ELF-1 (cell line): ENCODE data around the gene PXMP2.

Experiments
- DNase-seq: peaks from one replicate; pipeline ENCODE4 v3.0.0-alpha.2; 2016; ENCODE audit warnings: low read depth, low spot score

The PXMP2 gene

DNA sequence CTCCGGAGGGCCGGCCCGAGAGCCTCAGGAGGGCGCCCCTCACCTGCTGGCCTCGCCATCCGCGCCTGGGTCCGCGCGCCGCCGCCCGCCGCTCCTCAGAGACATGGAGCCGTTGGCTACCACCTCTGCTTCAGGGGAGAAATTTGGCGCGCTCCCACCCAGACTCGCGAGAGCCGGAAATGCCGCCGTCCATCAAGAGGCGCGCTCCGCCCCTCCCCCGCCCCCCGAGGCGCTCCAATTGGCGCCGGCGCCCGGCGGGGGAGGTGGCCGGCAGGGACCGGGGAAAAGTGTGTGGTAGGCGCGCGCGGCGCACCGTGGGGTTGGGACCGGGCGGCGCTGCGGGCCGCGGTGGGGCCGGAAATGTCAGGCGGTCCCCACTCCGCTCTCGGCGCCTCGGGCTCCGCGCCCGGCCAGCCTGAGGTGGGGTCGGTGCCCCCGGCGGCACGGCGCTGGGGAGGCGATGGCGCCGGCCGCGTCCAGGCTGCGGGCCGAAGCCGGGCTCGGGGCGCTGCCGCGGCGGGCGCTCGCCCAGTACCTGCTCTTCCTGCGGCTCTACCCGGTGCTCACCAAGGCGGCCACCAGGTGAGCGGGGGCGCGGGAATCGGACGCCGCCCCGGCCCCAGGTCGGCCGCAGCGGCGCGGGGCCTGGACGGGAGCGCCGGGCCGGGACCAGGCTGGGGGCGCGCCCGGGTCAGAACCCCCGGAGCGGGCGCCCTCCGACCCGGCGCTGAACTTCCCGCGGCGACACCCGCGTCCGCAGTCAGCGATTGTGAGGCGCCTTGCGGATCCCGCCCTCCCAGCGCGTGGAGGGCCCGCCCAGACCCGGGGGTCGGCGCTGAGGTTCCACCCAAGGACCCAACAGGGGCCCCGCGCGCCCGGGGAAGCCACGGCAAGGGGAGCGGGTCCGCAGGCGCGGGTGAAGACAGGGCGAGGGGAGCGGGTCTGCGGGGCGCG lies at the start of gene PXMP2, which contains the start of gene POLE:
PXMP2 (plus strand) TSS at position 377 of the 954 bp plus-strand sequence; CDS start at position 461, 84 bp downstream.
POLE (minus strand) TSS at position 132 of the 954 bp plus-strand sequence; CDS start at position 105, 27 bp downstream.
- DNase-seq = peak; percentile 98

DNA sequence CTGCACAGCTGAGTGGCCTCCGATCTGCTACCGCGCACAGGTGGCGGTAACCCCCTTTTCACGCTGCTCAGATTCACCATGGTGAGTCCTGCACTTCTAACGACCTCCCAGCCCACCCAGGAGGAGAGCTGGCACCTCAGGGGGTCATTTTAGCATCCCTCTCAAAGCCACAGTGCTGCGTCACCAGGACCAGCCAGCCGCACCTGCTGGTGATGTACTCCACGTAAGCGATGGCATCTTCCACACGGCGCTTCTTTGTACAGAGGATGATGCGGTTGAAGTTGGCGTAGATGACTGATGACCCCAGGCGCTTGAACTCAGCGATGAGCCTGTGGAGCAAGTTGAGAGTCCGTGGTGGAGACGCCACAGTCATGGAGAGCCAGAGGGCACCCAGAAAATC lies 49.6 kb upstream of the PXMP2 start:
- no peak for DNase-seq

DNA sequence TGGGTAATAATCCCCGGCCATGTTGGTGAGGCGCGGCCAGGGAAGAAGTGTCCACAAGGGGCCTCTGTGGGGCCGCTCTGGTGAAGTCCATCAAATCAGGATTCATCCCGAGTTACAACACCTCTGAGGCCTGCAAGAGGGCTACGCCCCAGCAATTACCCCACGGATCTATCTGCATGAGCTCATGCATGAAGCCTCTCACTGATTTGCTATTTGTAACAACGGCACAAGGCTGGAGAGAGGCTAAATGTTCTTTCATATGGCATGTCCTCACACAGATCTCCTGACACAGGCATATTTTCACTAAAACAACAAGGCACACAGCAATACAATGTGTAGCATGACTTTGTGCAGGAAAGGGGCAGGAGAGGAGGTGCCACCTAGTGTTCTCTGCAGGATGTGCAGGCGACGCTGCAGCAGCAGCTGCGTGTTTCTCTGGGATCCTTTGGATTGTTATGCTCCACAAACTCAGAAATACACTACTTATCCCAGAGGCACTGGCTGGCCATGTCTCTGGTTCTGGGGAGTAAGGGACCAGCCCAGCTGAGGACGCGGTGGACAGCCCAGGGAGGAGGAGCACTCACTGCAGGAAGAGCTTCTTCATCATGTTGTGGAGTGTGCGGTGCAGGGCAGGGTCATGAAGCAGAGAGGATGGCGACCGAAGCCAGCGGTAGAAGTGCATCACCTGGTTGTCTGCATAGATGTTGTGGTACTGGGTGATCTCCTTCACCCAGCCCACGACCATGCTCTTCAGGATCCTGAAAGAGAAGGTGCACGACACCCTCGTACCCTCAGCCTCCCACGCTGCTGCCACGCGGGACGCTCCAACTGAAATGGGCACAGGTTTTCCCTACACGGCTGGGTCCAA lies 48.6 kb upstream of the PXMP2 start:
- peak; percentile 60 for DNase-seq

GRCh38 chr12:132639956-132640520 lies 47.3 kb upstream of the PXMP2 start:
- DNase-seq = no peak

GRCh38 chr12:132640936-132641335 lies 46.5 kb upstream of the PXMP2 start:
- no peak for DNase-seq

DNA sequence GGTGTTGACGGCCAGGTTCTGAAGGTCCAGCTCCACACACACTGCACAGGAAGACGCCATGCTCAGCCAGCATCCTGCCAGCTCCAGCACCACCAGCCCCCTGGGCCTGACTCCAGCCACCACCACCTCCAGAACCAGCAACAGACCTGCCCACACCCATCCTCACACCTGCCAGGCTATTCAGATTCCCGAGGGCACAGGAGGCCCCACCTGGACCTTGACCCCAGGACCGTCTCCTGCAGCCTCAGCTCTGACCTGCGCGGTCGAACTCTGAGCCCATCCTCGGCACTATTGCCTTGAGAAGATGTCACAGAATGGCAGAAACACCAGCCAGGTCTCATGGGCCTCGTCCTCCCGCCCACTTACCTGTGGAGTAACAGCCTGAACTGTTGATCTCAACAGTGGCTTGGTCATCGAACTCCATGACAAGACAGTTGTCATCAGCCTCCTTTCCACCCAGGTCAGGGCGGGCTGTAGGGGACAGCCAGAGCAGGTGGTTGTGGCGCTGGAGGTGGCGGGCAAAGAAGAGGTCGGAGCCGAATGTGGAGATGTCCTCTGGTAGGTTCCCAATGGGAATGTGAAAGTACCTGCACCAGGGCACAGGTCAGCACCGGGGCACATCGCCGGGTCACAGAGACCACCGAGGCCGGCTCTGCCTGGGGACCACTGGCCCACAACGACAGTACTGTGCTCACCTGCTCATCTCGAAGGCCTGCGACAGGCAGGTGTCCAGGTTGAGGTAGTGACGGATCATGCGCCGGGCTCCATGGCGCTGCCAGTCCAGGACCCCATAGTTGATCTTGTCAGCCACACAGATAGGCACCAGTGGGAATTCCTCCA lies 45.4 kb upstream of the PXMP2 start:
- no peak for DNase-seq

GRCh38 chr12:132642846-132643835 lies 44.2 kb upstream of the PXMP2 start:
- no peak for DNase-seq

GRCh38 chr12:132646850-132647249 lies 40.5 kb upstream of the PXMP2 start:
- no peak for DNase-seq

DNA sequence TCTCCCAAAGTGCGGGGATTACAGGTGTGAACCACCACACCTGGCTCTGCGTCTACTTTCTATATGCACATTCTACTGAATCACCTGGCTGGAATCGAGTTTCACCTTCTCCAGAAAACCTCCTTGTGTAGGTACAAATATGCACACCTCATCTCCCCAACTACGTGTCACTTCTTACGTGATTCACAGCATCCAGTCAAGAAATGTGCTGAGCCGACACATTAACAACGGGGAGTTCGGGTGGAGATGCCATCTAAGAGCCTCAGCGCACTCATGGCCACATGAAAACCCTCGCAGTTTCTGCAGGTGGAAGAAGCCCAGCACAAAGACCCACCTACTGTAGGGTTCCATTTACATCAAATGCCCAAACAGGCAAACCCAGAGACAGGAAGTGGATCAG lies 39.5 kb upstream of the PXMP2 start:
- no peak for DNase-seq

DNA sequence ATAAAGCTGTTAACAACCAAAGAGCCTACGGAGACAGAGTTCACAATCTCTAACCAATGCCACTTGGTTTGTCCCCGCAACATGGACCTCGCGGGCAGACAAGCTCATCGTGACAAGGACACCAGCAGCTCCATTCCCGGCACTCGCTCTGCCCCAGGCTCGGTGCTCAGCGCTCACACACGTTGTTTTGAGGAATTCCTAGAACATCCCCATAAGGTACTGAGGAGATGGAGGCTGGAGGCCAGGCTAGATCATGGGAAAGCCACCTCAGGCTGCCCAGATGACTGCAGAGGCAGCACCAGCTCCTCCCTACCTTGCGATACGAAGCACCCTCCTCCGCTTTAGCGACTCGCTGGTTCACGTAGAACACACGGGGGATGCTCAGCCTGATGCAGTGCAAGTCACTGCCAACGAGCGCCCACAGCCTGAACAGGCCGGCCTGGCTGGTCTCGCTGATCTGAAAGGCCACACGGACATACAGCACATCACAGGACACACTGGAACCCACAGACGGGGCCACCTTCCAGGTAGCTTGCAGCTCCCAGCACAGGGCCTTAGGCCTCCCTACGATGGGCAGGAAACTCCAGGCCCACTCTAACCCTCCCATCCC lies 38.7 kb upstream of the PXMP2 start:
- no peak for DNase-seq

- no peak for DNase-seq
These were observed 38.0 kb upstream of the PXMP2 start for GRCh38 chr12:132649226-132649945.

- DNase-seq = no peak
These were observed 35.8 kb upstream of the PXMP2 start for GRCh38 chr12:132651444-132652100.

- no peak for DNase-seq
These were observed 33.7 kb upstream of the PXMP2 start for GRCh38 chr12:132653567-132654290.

DNA sequence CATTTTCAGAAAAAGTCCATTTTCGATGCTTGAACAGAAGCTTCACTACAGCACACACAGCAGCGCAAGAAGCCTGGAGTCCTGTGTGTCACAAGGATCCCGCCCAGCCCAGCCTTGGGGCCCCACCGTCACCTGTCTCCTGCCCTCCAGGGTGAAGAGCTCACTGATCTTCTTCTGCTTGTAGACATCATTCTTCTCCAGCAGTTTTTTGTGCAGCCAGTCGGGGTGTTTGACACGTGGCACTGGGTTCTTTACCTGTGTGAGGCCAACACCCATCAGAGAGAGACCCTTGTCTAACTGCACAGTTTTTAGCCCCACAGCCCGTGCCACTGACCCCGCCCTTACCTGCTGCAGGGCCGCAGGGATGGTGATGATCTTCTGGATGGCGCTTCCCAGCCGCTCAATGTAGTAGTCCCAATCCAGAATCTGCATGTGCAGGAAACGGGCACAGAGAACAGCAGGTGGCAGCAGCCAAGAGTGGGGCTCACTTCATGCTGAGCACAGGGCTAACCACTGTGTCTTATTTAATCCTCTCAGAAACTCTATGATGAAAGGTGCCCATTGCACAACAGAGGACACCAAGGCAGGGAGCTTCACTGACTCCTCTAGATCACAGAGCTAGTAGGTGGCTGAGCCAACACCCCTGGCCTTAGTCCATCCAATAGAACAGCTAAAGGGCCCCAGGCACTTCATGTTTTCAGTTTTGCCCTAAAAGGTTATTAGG lies 30.2 kb upstream of the PXMP2 start:
- no peak for DNase-seq

- no peak for DNase-seq
These were observed 29.1 kb upstream of the PXMP2 start for GRCh38 chr12:132658149-132658894.

DNA sequence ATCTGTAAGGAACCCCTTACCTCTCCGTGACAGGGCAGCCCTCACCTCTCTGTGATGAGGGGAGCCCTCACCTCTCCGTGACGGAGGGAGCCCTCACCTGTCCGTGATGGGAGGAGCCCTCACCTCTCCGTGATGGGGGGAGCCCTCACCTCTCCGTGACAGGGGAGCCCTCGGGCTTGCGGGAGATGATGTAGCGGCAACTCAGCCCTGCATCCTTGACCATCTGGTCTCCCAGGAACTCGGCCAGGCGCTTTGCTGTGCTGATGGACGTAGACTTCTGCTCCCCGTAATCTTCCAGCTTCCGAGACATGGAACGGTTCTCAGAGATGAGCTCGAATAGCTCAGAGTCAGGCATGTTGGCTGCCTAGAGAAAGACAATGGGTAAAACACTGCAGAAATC lies 28.2 kb upstream of the PXMP2 start:
- no peak for DNase-seq
